GM23338 (cell line): ENCODE data around the gene PPP2R5C. TPM values are rescaled to one million over a fixed set of nuclear protein-coding genes. Genes with fewer than 3 reads are reported as not detected.

ENCODE experiments used
- ATAC-seq: fragments of 200-7000 bp; cut with Tn5 transposase; 3 replicates; pipeline ENCODE4 v1.9.1; 2020
- DNase-seq: peaks from one replicate; pipeline ENCODE4 v3.0.0-alpha.2; 2015; ENCODE audit warnings: low spot score
- H2AFZ ChIP-seq: fragments of 200-600 bp; sonication (generic); 2 replicates; pipeline ENCODE4 v1.8.0; 2016; ENCODE audit warnings: antibody characterized with exemption, mild to moderate bottlenecking, moderate library complexity
- H3F3A ChIP-seq: fragments of 200-600 bp; sonication (generic); replicated peaks from 2 replicates; pipeline ENCODE4 v1.8.0; 2017; ENCODE audit warnings: antibody characterized with exemption, mixed run types, low read depth
- H3K27ac ChIP-seq: fragments of 200-600 bp; sonication (generic); 2 replicates; pipeline ENCODE4 v1.6.1; 2016; ENCODE audit warnings: low read depth
- H3K27me3 ChIP-seq: fragments of 200-600 bp; sonication (generic); 2 replicates; pipeline ENCODE4 v1.8.0; 2016; ENCODE audit warnings: mild to moderate bottlenecking, mixed run types, moderate library complexity; ENCODE audit not compliant: insufficient read depth
- H3K36me3 ChIP-seq: fragments of 200-600 bp; sonication (generic); 2 replicates; pipeline ENCODE4 v1.8.0; 2016; ENCODE audit warnings: mild to moderate bottlenecking; ENCODE audit not compliant: insufficient read depth
- H3K4me1 ChIP-seq: fragments of 200-600 bp; sonication (generic); 2 replicates; pipeline ENCODE4 v1.8.0; 2016; ENCODE audit warnings: mild to moderate bottlenecking, moderate library complexity; ENCODE audit not compliant: insufficient read depth
- H3K4me2 ChIP-seq: fragments of 200-600 bp; sonication (generic); 2 replicates; pipeline ENCODE4 v1.7.1; 2017; ENCODE audit warnings: mixed run types
- H3K4me3 ChIP-seq: fragments of 200-600 bp; sonication (generic); 2 replicates; pipeline ENCODE4 v1.6.1; 2016; ENCODE audit warnings: mixed run types
- H3K79me2 ChIP-seq: fragments of 200-600 bp; sonication (generic); replicated peaks from 2 replicates; pipeline ENCODE4 v1.8.0; 2017; ENCODE audit warnings: mild to moderate bottlenecking; ENCODE audit not compliant: insufficient read depth
- H3K9me2 ChIP-seq: fragments of 200-600 bp; sonication (generic); 2 replicates; pipeline ENCODE4 v1.8.0; 2017; ENCODE audit not compliant: insufficient read depth
- H4K20me1 ChIP-seq: fragments of 200-600 bp; sonication (generic); replicated peaks from 2 replicates; pipeline ENCODE4 v1.8.0; 2017; ENCODE audit warnings: mild to moderate bottlenecking; ENCODE audit not compliant: insufficient read depth
- H3K27ac Mint-ChIP-seq: 2 replicates; pipeline ENCODE4 v1.8.0; 2020; ENCODE audit warnings: inconsistent platforms, mild to moderate bottlenecking, moderate library complexity, mixed read lengths
- H3K27me3 Mint-ChIP-seq: 3 replicates; pipeline ENCODE4 v1.8.0; 2022; ENCODE audit warnings: low read depth, mild to moderate bottlenecking, moderate library complexity, mixed read lengths, inconsistent platforms; ENCODE audit not compliant: insufficient read depth, poor library complexity
- H3K36me3 Mint-ChIP-seq: 3 replicates; pipeline ENCODE4 v1.8.0; 2021; ENCODE audit warnings: low read depth, mild to moderate bottlenecking, inconsistent platforms, moderate library complexity, mixed read lengths
- H3K4me1 Mint-ChIP-seq: 3 replicates; pipeline ENCODE4 v1.8.0; 2020; ENCODE audit warnings: mild to moderate bottlenecking, inconsistent platforms, mixed read lengths
- H3K4me3 Mint-ChIP-seq: 3 replicates; pipeline ENCODE4 v1.8.0; 2021; ENCODE audit warnings: moderate library complexity, mild to moderate bottlenecking, inconsistent platforms, mixed read lengths
- H3K9me3 Mint-ChIP-seq: 3 replicates; pipeline ENCODE4 v1.8.0; 2020; ENCODE audit warnings: moderate library complexity, mild to moderate bottlenecking, inconsistent platforms, mixed read lengths
- CREB1 ChIP-seq: fragments of 250-450 bp; sonication (Bioruptor Pico); IDR thresholded peaks from 2 replicates; pipeline ENCODE4 v1.5.0; 2020; ENCODE audit warnings: low read depth, mild to moderate bottlenecking, moderate library complexity
- CTCF ChIP-seq, 2 experiments: fragments of 200-600 bp in 1 of 2; sonication (generic) in 1 of 2; conservative IDR thresholded peaks; 2 replicates each; pipeline versions ENCODE4 v1.5.1 to v1.6.1; 2016 to 2017; ENCODE audit warnings: antibody characterized with exemption in 2 of 2, low read depth in 2 of 2, mild to moderate bottlenecking in 2 of 2, moderate library complexity in 1 of 2
- EZH2 ChIP-seq: fragments of 200-600 bp; sonication (generic); IDR thresholded peaks from one replicate; pipeline ENCODE4 v1.8.0; 2017; ENCODE audit warnings: antibody characterized with exemption, mild to moderate bottlenecking, low read depth; ENCODE audit not compliant: unreplicated experiment
- EZH2phosphoT487 ChIP-seq: fragments of 200-600 bp; sonication (generic); IDR thresholded peaks from one replicate; pipeline ENCODE4 v1.8.1; 2018; ENCODE audit warnings: antibody characterized with exemption; ENCODE audit not compliant: unreplicated experiment
- JUNB ChIP-seq: IDR thresholded peaks from one replicate; pipeline ENCODE4 v1.6.1; 2016; ENCODE audit warnings: antibody characterized with exemption; ENCODE audit not compliant: unreplicated experiment
- NANOG ChIP-seq: IDR thresholded peaks from 2 replicates; pipeline ENCODE4 v1.6.1; 2016; ENCODE audit warnings: antibody characterized with exemption, borderline replicate concordance
- POLR2AphosphoS5 ChIP-seq: IDR thresholded peaks from 2 replicates; pipeline ENCODE4 v1.6.1; 2016; ENCODE audit warnings: antibody characterized with exemption, low read depth
- STAT1 ChIP-seq: IDR thresholded peaks from one replicate; pipeline ENCODE4 v1.6.1; 2016; ENCODE audit warnings: antibody characterized with exemption; ENCODE audit not compliant: unreplicated experiment
- ZNF114 ChIP-seq: fragments of 250-450 bp; sonication (Bioruptor Pico); IDR thresholded peaks from 2 replicates; pipeline ENCODE4 v1.5.0; 2020; ENCODE audit warnings: mild to moderate bottlenecking, moderate library complexity
- ZNF331 ChIP-seq: fragments of 250-450 bp; sonication (Bioruptor Pico); IDR thresholded peaks from 2 replicates; pipeline ENCODE4 v1.5.0; 2020; ENCODE audit warnings: low read depth, mild to moderate bottlenecking, moderate library complexity
- polyA plus RNA-seq: library from polyadenylated mRNA; unstranded; fragments of >200 nt; fragmentation: Nextera tagmentation; extraction: Ambion mirVana; gene quantifications from 2 replicates; pipeline ENCODE4 v1.2.1, GENCODE V29; 2016
- total RNA-seq: library from RNA; depleted of rRNA; stranded (reverse); fragments of >200 nt; shearing (Covaris generic); gene quantifications from 2 replicates; pipeline ENCODE4 v1.2.3, GENCODE V29; 2014
- TF ChIP-seq, protein P1 (sequence below): IDR thresholded peaks from one replicate; pipeline ENCODE4 v1.6.1; 2018; ENCODE audit warnings: antibody characterized with exemption; ENCODE audit not compliant: unreplicated experiment
- TF ChIP-seq, protein P2 (sequence below): fragments of 250-450 bp; sonication (Bioruptor Pico); IDR thresholded peaks from 2 replicates; pipeline ENCODE4 v1.5.0; 2020; ENCODE audit warnings: mild to moderate bottlenecking, moderate library complexity
- TF ChIP-seq, protein P3 (sequence below): IDR thresholded peaks from 2 replicates; pipeline ENCODE4 v1.6.1; 2016; ENCODE audit warnings: antibody characterized with exemption

Gene PPP2R5C
- total and polyA plus RNA-seq, 2 experiments from 2014 or later = 75.4 to 79.7 TPM

DNA sequence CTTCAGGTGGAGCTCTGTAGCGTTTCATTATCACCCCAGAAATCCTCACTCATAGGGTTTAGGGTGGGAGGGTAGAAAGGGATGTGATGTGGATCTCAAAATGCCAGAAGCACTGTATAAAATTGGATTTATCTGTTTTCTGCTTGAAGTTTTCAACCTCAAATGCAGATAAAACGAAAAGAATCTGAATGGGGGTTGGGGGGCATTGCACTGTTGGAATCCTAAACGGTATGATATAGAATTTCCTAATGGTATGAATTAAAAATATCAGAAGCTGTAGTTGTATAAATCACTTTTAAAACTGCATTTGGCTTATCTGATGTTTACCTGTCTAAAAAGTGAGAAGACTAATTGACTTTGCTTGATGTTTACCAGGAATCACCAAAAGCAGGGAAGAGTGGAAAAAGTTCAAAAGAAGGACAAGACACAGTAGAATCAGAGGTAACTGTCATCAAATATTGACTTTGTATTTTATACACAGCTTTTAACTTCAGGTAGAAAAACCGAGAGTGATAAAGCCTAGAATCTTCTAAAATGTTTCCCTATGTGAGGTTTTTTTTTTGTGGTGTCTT, 1.1 kb downstream of the PPP2R5C start:
- Histone ChIP-seq H3F3A (no peaks in the 10 kb centered on the region), H3K9me2 (no peaks in the 10 kb centered on the region), H3K79me2 (no peaks in the 10 kb centered on the region), H2AFZ (peak overlapping the region; percentile 81), H3K4me1 (peaks cover 11% of the 10 kb centered on the region), H4K20me1 (peaks cover 5% of the 10 kb centered on the region; the same call in 1 of the 2 replicates), H3K27ac (no peak overlapping the region), H3K4me3 (peak overlapping the region; percentile 80), H3K4me2 (peak overlapping the region; percentile 90), H3K27me3 (peaks cover 34% of the 10 kb centered on the region), H3K36me3 (no peaks in the 10 kb centered on the region)
- Mint-ChIP-seq H3K4me3 (peak overlapping the region; percentile 92), H3K9me3 (no peaks in the 10 kb centered on the region; the same call in 2 of the 3 replicates), H3K27me3 (peaks cover 21% of the 10 kb centered on the region), H3K4me1 (peaks cover 9% of the 10 kb centered on the region), H3K36me3 (no peaks in the 10 kb centered on the region; the same call in 2 of the 3 replicates), H3K27ac (no peak overlapping the region)
- DNase-seq (no peak), ATAC-seq (no peak)
- TF ChIP-seq ZNF114 (CRISPR knock-in tag) (no peak), CTCF (conservative IDR thresholded peaks at IDR 0.05; ENCODE audit: low read depth in 2 of 2) (no peak), EZH2phosphoT487 (no peak), NANOG (no peak), EZH2 (no peak), STAT1 (no peak), POLR2AphosphoS5 (no peak), CREB1 (no peak), ZNF331 (no peak), JUNB (no peak)
- TF ChIP-seq, protein P1, sequence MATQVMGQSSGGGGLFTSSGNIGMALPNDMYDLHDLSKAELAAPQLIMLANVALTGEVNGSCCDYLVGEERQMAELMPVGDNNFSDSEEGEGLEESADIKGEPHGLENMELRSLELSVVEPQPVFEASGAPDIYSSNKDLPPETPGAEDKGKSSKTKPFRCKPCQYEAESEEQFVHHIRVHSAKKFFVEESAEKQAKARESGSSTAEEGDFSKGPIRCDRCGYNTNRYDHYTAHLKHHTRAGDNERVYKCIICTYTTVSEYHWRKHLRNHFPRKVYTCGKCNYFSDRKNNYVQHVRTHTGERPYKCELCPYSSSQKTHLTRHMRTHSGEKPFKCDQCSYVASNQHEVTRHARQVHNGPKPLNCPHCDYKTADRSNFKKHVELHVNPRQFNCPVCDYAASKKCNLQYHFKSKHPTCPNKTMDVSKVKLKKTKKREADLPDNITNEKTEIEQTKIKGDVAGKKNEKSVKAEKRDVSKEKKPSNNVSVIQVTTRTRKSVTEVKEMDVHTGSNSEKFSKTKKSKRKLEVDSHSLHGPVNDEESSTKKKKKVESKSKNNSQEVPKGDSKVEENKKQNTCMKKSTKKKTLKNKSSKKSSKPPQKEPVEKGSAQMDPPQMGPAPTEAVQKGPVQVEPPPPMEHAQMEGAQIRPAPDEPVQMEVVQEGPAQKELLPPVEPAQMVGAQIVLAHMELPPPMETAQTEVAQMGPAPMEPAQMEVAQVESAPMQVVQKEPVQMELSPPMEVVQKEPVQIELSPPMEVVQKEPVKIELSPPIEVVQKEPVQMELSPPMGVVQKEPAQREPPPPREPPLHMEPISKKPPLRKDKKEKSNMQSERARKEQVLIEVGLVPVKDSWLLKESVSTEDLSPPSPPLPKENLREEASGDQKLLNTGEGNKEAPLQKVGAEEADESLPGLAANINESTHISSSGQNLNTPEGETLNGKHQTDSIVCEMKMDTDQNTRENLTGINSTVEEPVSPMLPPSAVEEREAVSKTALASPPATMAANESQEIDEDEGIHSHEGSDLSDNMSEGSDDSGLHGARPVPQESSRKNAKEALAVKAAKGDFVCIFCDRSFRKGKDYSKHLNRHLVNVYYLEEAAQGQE = no peak
- TF ChIP-seq, protein P2, sequence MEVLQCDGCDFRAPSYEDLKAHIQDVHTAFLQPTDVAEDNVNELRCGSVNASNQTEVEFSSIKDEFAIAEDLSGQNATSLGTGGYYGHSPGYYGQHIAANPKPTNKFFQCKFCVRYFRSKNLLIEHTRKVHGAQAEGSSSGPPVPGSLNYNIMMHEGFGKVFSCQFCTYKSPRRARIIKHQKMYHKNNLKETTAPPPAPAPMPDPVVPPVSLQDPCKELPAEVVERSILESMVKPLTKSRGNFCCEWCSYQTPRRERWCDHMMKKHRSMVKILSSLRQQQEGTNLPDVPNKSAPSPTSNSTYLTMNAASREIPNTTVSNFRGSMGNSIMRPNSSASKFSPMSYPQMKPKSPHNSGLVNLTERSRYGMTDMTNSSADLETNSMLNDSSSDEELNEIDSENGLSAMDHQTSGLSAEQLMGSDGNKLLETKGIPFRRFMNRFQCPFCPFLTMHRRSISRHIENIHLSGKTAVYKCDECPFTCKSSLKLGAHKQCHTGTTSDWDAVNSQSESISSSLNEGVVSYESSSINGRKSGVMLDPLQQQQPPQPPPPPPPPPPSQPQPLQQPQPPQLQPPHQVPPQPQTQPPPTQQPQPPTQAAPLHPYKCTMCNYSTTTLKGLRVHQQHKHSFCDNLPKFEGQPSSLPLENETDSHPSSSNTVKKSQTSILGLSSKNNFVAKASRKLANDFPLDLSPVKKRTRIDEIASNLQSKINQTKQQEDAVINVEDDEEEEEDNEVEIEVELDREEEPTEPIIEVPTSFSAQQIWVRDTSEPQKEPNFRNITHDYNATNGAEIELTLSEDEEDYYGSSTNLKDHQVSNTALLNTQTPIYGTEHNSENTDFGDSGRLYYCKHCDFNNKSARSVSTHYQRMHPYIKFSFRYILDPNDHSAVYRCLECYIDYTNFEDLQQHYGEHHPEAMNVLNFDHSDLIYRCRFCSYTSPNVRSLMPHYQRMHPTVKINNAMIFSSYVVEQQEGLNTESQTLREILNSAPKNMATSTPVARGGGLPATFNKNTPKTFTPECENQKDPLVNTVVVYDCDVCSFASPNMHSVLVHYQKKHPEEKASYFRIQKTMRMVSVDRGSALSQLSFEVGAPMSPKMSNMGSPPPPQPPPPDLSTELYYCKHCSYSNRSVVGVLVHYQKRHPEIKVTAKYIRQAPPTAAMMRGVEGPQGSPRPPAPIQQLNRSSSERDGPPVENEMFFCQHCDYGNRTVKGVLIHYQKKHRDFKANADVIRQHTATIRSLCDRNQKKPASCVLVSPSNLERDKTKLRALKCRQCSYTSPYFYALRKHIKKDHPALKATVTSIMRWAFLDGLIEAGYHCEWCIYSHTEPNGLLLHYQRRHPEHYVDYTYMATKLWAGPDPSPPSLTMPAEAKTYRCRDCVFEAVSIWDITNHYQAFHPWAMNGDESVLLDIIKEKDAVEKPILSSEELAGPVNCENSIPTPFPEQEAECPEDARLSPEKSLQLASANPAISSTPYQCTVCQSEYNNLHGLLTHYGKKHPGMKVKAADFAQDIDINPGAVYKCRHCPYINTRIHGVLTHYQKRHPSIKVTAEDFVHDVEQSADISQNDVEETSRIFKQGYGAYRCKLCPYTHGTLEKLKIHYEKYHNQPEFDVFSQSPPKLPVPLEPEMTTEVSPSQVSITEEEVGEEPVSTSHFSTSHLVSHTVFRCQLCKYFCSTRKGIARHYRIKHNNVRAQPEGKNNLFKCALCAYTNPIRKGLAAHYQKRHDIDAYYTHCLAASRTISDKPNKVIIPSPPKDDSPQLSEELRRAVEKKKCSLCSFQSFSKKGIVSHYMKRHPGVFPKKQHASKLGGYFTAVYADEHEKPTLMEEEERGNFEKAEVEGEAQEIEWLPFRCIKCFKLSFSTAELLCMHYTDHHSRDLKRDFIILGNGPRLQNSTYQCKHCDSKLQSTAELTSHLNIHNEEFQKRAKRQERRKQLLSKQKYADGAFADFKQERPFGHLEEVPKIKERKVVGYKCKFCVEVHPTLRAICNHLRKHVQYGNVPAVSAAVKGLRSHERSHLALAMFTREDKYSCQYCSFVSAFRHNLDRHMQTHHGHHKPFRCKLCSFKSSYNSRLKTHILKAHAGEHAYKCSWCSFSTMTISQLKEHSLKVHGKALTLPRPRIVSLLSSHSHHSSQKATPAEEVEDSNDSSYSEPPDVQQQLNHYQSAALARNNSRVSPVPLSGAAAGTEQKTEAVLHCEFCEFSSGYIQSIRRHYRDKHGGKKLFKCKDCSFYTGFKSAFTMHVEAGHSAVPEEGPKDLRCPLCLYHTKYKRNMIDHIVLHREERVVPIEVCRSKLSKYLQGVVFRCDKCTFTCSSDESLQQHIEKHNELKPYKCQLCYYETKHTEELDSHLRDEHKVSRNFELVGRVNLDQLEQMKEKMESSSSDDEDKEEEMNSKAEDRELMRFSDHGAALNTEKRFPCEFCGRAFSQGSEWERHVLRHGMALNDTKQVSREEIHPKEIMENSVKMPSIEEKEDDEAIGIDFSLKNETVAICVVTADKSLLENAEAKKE (CRISPR knock-in tag) = no peak
- TF ChIP-seq, protein P3, sequence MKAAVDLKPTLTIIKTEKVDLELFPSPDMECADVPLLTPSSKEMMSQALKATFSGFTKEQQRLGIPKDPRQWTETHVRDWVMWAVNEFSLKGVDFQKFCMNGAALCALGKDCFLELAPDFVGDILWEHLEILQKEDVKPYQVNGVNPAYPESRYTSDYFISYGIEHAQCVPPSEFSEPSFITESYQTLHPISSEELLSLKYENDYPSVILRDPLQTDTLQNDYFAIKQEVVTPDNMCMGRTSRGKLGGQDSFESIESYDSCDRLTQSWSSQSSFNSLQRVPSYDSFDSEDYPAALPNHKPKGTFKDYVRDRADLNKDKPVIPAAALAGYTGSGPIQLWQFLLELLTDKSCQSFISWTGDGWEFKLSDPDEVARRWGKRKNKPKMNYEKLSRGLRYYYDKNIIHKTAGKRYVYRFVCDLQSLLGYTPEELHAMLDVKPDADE = no peak
